ENCODE results near the gene PYCR2. TPM values are rescaled to one million over a fixed set of nuclear protein-coding genes. Genes with fewer than 3 reads are reported as not detected.

Gene PYCR2
- total and polyA plus RNA-seq, 2 of the 8 experiments (the other 6 are each of a cell fraction or from before 2014, with no cell fraction given), result 79.3 to 84.6 TPM

- Histone ChIP-seq H4K91ac (replicated peaks; ENCODE audit: insufficient read length, low read length) (no peak overlapping the region), H2BK120ac (replicated peaks; ENCODE audit: low read depth, low read length) (no peak overlapping the region), H4K8ac (ENCODE audit: extremely low read depth, insufficient read depth, low read length) (no peak overlapping the region), H3K56ac (replicated peaks; ENCODE audit: insufficient read length, low read depth, low read length) (no peak overlapping the region), H3K4me2 (ENCODE audit: insufficient read depth in 1 of 2, low read depth in 2 of 2, low read length in 2 of 2) (no peak overlapping the region), H4K20me1 (replicated peaks in 1 of 2; ENCODE audit: control insufficient read depth in 1 of 2, insufficient read depth in 2 of 2, low read length in 2 of 2) (peaks cover 0 to 3% of the 10 kb centered on the region in 2 experiments), H3K27ac (ENCODE audit: low read depth, low read length) (no peak overlapping the region), H3K79me1 (ENCODE audit: low read depth, low read length) (peaks cover 11% of the 10 kb centered on the region), H3K9ac (replicated peaks in 1 of 4; ENCODE audit: extremely low read depth in 1 of 4, low read depth in 3 of 4, low read length in 3 of 4) (no peak overlapping the region), H3K27me3 (replicated peaks in 1 of 4; ENCODE audit: control insufficient read depth in 3 of 4, extremely low read depth in 1 of 4, insufficient read depth in 3 of 4, low read length in 3 of 4) (no peaks in the 10 kb centered on the region), H3K14ac (ENCODE audit: insufficient read length) (no peak overlapping the region), H2BK5ac (ENCODE audit: low read depth, low read length) (no peak overlapping the region), H3K36me3 (ENCODE audit: control insufficient read depth in 2 of 4, insufficient read depth in 4 of 4, low read length in 3 of 4) (peaks cover under 1 to 18% (median 3%) of the 10 kb centered on the region in 4 experiments; a peak in 5 of 8 replicates), H3K9me3 (ENCODE audit: insufficient read depth in 2 of 2, low read depth in 1 of 2, low read length in 1 of 2) (no peaks in the 10 kb centered on the region), H2AK5ac (ENCODE audit: low read depth, low read length) (no peak overlapping the region), H2BK12ac (ENCODE audit: low read depth, low read length) (no peak overlapping the region), H4K5ac (ENCODE audit: insufficient read length, low read depth, low read length) (no peak overlapping the region), H3K4me1 (replicated peaks in 1 of 4; ENCODE audit: control insufficient read depth in 3 of 4, insufficient read depth in 4 of 4, low read length in 3 of 4) (peaks cover 0 to 3% (median 0%) of the 10 kb centered on the region in 4 experiments; a peak in 2 of 7 replicates), H2BK20ac (ENCODE audit: low read length) (no peak overlapping the region), H2BK15ac (ENCODE audit: low read length) (no peak overlapping the region), H2AFZ (ENCODE audit: low read length) (no peak overlapping the region), H3K4me3 (ENCODE audit: extremely low read depth in 1 of 4, insufficient read depth in 2 of 4, low read depth in 3 of 4, low read length in 4 of 4) (no peak overlapping the region), H3K79me2 (ENCODE audit: control insufficient read depth in 1 of 2, insufficient read depth in 2 of 2, low read length in 2 of 2) (no peaks in the 10 kb centered on the region), H3K4ac (replicated peaks; ENCODE audit: insufficient read length, low read depth, low read length) (no peak overlapping the region), H3K23me2 (ENCODE audit: low read depth, low read length) (no peaks in the 10 kb centered on the region), H3K18ac (ENCODE audit: extremely low read depth, low read length) (no peak overlapping the region), H3K23ac (ENCODE audit: insufficient read length) (no peak overlapping the region)
- WGBS, 2 experiments (ENCODE audit: extremely low coverage in 1 of 2, insufficient coverage in 1 of 2, insufficient read length in 1 of 2, insufficient replicate concordance in 2 of 2, low coverage in 1 of 2, low lambda C conversion rate in 2 of 2, missing lambda C conversion rate in 1 of 2), result 85% methylated on average over 3 of the region's 3 CpGs; no CpG with 5 or more reads in 1 of the 2 experiments
- FAIRE-seq, result no peak
- ChIA-PET CTCF (ENCODE audit: partially characterized antibody) (interaction anchor here (0.6 to 3.1 kb wide), 10 partner anchors 9 to 365 kb away, joined by 3 to 12 read pairs (median 5); partner anchors contain the start of gene LEFTY1), POLR2A (ENCODE audit: partially characterized antibody) (interaction anchor here (1.5 to 4.6 kb wide), 2 partner anchors 9 to 16 kb away, joined by 3 to 27 read pairs; partner anchors contain the start of gene TMEM63A)
- no peak for DNase-seq (ENCODE audit: low read depth in 1 of 2, low spot score in 2 of 2)
- TF ChIP-seq EP300 (IDR thresholded peaks at IDR 0.05; ENCODE audit: borderline replicate concordance in 1 of 2, low read depth in 2 of 2, low read length in 2 of 2), result no peak
- TF ChIP-seq TAF1 (IDR thresholded peaks at IDR 0.05; ENCODE audit: low read depth, low read length), result no peak
- TF ChIP-seq TAF7 (optimal IDR thresholded peaks at IDR 0.05; ENCODE audit: borderline replicate concordance, low read depth, low read length), result no peak
- no peak for TF ChIP-seq RAD21 (IDR thresholded peaks at IDR 0.05 in 1 of 2, conservative IDR thresholded peaks at IDR 0.05 in 1 of 2; ENCODE audit: low read depth in 2 of 2, low read length in 2 of 2)
- no peak for TF ChIP-seq HDAC6 (IDR thresholded peaks at IDR 0.05; ENCODE audit: low read depth, low read length)
- TF ChIP-seq SUZ12 (IDR thresholded peaks at IDR 0.05; ENCODE audit: low read length), result no peak
- TF ChIP-seq GTF2F1 (IDR thresholded peaks at IDR 0.05; ENCODE audit: borderline replicate concordance, low read depth, low read length), result no peak
- TF ChIP-seq KDM4A (IDR thresholded peaks at IDR 0.05; ENCODE audit: low read depth, low read length, severe bottlenecking), result no peak
- TF ChIP-seq BACH1 (IDR thresholded peaks at IDR 0.05; ENCODE audit: low read length), result no peak
- TF ChIP-seq SAP30 (IDR thresholded peaks at IDR 0.05; ENCODE audit: insufficient read depth, insufficient replicate concordance, low read length), result no peak
- no peak for TF ChIP-seq SP1 (IDR thresholded peaks at IDR 0.05; ENCODE audit: low read depth, low read length)
- TF ChIP-seq SP2 (IDR thresholded peaks at IDR 0.05; ENCODE audit: low read length), result no peak
- TF ChIP-seq, protein P1, sequence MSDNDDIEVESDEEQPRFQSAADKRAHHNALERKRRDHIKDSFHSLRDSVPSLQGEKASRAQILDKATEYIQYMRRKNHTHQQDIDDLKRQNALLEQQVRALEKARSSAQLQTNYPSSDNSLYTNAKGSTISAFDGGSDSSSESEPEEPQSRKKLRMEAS (IDR thresholded peaks at IDR 0.05), result no peak
- TF ChIP-seq YY1 (IDR thresholded peaks at IDR 0.05; ENCODE audit: low read depth, low read length), result no peak
Observed at GRCh38 chr1:225872075-225872430, 52.0 kb downstream of the PYCR2 start.
